ENCODE results near the gene TMEM108.

TMEM108 gene

DNA sequence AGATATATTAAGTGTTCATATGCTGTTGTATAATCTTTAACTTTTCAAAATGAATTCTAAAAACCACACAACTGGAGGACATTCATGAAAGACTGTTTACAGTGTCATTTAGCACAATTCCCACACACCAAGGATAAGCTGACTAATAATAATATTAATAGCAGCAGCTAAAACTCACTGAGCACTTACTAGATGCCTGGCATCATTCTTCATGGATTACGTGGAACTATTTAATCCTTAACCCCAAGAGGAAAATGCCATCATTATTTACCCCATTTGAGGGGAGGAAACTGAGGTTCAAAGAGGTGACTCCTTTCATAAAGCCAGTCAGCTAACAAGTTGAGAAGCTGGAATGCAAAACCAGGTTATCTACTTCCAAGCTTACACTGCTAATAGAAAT is 77.0 kb downstream of the TMEM108 start:
- DNase-seq (ENCODE audit: low read depth in 1 of 2, low spot score in 1 of 2) = no peak

DNA sequence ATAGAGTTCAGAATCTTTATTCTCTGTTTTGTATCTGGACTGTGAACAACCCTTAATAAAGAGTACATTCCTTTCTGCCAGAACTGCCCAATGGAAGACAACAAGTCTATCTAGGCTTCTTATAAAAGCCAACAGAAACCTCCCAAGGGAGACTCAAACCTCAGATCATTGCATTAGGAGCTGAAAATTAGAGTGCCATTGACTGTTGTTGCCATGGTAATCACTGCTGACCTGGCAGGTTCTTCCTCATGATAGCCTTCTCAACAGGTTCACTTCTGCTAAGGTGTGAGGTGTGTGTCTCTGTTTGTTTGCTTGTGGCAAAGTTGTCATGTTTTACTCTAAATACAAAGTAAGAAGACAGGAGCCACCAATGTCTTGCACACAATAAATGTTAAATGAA is 79.2 kb downstream of the TMEM108 start:
- no peak for DNase-seq (ENCODE audit: low read depth in 1 of 2, low spot score in 1 of 2)

DNA sequence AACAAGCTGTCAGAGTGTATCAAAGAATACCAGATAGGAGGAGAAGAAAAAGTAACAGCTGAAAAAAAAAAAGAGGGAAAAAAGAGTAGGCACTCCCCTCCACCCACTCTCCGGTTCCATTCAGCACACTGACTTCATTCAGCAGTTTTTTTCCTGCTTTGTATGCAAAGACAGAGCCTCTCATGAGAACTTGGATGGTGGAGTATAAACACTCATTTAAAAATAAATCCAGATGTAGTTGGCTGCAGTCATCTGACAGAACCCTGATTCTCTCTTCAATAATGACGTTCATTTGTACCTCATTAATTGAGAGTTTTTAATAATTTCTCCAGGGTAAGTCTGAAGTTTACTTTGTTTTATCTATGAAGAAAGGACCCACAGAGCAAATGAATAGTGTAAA is 81.0 kb downstream of the TMEM108 start:
- no peak for DNase-seq (ENCODE audit: low read depth in 1 of 2, low spot score in 1 of 2)

DNA sequence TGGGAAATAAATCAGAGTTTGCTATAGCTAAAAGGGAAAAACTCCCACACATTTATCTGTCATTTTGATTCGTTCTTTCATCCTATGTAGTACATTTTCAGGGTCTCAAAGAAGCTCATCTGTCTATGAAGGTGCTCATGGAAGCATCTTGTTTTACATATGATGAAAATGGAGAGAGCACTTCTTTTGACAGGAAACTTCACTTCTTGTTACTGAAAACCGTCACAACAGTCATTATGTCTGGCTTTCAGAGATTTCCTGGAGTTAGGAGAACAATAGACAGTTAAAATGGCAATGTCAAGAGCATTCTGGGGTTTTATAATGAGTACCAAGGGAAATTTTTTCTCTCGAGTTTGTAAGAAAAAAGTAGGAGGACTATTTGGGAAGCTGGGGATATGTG is 83.3 kb downstream of the TMEM108 start:
- DNase-seq (ENCODE audit: low read depth in 1 of 2, low spot score in 1 of 2) = no peak

DNA sequence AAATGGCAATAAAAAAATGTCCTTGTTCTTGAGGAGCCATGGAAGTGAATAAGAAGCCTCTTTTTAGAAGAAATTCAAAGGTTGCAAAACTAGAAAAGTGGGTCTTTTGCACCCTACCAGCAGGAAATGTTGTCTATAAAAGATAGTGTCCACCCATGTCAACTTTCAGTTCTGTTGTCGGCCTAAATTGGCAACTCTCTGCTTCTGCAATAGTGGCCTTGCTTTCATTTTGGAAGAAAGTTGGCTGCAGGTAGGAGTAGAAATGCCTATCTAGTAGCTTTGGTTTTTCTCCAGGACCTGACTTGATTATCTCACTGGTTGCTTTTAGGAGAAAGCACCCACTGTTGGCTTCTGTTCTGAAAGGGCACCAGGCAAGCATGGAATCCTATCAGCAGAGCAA is 85.4 kb downstream of the TMEM108 start:
- DNase-seq (ENCODE audit: low read depth in 1 of 2, low spot score in 1 of 2) = no peak

DNA sequence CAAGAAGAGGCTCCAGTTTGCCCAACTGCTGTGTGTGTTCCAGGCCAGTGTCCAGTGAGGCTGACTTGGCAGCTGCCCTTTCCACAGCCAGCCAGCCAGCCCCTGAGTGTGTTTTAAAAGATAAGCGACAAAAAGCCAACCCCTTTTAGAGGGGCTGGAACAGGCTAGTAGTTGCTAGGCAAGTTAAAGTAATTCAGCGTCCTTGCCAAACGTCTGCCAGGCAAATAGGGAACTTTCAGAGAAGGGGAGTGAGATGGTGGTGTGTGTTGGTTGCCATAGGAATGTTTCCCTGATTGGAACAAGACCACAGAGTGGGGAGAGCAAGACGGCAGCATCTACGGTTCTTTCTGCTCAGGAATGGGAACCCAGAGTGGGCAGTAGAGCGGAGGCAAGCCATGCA is 86.3 kb downstream of the TMEM108 start:
- DNase-seq (ENCODE audit: low read depth in 1 of 2, low spot score in 1 of 2) = no peak

DNA sequence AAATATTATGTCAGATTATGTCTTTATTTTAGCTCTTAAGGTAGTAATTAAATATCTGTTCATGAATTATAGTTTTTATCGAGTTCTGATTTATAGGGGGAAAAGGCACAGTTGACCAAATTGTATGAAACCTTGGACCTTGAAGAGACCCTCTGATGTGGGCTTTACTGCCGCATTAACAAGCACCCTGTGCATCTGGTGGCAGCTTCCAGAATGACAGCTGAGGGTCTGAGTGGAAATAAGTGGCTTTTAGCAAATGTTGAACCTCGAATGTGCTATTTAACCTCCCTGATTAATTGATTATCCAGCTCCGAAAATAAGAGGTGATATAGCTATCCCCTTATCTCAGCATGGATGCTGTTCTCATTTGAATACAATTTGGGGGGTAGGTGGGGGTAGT is 87.0 kb downstream of the TMEM108 start:
- no peak for DNase-seq (ENCODE audit: low read depth in 1 of 2, low spot score in 1 of 2)

DNA sequence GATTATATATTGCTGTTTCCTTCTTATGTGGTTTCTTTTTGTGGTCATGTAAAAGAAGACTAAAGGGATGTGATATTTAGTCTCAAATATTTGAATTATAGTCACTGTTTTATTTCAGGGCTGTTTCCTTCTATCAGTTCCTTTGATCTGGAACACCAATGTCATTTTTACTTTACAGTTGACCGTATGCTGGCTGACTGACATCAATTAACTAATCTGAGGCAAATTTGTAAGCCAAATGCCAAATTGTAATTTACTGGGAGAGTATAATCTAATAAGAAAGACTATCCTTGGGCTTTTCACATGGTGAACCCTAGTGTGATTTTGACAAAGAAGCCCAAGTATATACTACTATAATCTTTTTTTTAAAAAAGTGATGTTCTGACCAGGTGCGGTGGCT is 87.6 kb downstream of the TMEM108 start:
- no peak for DNase-seq (ENCODE audit: low read depth in 1 of 2, low spot score in 1 of 2)

DNA sequence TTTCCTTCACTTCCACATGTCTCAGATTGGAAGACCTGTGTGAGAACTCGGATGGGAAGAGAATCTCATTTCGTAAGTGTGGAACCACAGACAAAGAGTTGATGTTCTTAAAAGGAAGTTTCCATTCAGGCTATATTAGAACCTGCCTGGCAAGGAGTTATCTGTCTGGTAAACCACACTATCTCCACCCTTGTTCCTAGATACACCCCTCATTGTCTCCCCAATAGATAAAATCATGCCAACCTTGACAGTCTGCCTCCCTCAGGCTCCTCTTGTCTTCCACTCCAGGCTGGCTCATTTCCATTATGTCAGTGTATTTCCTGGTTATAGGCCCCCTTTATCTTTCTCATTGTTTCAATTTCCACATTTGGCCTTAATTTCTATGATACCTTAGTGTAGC is 89.2 kb downstream of the TMEM108 start:
- DNase-seq (ENCODE audit: low read depth in 1 of 2, low spot score in 1 of 2) = no peak

DNA sequence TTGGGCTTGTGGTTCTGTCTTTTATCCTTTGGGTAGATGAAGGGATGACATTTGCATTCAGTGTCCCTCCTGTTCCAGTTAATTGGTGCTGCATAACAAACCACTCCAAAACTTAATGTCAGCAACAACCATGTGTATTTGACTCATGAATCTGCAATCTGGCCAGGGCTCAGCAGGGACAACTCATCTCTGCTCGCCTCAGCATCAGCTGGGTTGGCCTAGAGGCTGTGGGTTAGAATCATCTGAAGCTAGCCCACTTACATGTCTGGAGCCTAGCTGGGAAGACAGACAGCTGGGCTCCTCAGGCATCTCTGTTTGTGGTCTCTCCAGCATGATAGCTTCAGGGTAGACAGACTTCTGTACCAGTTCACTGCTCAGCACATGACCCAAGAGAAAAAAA is 92.0 kb downstream of the TMEM108 start:
- DNase-seq (ENCODE audit: low read depth in 1 of 2, low spot score in 1 of 2) = no peak

DNA sequence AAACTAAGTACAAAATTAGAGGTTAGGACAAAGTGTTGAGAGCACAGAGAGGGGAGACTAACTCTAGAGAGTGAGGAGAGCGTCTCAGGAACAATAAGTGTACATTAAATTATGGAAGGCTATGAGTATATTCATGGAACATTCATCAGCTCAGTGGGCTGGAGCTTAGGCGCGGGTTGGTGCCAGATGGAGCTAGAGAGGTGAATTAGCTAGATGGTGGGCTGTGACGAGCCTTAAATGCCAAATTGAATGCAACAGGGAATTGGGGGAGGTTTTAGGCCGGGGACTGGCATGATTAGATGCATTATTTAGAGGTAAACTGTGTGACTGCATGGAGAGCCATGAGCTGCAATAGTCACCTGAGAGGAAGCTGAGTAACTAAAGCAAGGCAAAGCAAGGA is 97.1 kb downstream of the TMEM108 start:
- no peak for DNase-seq (ENCODE audit: low read depth in 1 of 2, low spot score in 1 of 2)

DNA sequence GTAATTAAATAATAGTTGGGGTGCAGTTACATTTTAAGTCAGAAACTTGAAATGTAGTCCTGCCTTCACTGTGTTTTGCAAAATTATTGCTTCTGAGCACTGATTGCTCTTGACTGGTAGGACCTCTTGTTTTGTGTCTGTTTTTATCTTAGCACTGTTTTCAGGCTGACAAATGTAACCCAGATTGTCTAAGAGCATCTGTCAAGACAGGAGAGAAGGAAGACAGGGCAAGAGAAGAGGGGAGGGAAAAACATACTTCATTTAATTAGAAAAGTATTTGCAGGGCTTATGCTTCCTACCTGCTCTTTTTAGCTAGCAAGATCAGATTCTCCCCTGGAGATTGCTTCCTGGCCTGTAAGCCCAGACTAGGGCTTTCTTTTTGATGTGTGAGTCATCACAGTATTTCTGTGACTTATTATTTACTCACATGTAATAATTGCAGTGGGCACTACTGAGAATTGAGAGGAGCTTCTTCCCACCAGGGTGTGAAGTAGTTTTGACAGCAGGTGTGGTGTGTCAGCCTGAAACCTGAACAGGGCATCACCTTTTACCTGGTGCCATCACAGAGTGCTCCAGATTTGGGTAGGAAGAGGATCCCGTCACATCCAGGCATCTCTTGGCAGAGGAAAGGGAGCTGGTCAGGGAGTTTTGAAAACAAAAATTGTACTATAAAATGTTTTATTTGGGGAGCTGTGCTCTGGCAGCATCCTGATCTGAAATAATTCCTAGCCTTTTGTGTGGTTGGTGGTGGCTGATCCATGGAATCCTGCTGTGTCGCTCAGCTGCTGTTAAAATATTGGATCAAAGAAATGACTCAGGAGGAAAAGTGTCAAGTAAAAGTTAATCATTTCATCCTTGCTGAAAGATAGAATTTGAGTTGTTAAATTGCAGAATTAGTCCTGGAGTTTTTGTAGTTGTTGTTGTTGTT is 98.2 kb downstream of the TMEM108 start:
- no peak for DNase-seq (ENCODE audit: low read depth in 1 of 2, low spot score in 1 of 2)

DNA sequence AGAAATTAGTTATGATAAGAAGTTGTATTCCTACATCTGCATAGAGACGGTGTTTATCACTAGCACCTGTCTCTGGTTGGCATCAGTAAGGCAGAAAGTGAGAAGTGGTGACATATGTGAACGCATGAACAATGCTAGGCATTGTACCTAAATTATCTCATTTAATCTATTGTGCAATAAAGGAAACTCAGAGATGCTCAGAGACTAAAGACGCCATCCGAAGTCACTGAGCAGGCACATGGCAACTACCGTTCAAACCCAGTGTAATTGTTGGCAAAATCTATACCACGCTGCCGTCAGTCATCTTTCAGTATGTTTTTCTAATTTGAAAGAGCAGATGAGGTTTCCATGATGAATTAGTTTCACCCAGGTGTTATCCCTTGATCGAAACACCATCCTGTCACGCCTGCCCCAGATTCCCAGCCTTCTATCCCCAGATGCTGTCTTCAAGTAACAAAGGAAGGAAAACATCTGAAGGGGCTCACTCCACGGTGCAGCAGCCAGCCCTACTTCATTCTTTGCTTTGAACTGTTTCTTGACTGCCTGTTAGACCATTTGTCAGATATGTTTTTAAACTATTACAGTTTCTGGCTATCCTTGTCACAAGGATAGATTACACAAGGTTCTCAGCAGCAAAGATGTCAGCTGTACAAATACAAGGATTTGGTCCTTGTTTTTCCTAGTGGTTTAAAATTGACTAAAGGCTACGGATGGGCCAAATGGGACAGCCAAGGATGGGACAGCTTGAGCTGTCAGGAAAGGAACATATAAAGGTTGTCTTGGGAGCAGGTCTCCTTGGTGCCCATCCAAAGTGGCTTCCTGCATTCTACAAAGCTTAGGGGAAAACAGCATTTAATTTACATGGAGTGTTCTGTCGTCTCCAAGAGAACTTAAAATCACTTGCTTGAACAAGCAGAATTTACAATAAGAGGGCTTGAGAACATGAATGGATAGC is 99.1 kb downstream of the TMEM108 start:
- no peak for DNase-seq (ENCODE audit: low read depth in 1 of 2, low spot score in 1 of 2)

DNA sequence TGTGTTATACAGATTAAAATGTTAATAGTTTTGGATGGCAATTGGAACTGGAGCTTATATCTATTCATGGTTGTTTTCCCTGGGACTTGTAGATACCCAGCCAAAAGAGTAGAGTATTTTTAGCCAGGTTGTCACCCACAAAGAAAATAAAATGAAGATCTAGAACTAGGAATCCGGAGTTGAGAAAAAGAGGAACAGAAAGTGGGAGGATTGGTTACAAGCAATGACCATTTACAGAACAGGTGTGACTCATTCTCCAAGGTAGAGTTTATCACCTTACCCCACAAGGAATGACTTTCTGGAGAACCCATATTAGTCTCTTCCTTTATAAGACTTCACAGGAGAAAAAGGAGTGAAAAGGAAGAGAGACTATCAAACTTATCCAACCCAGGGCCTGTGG is 99.8 kb downstream of the TMEM108 start:
- no peak for DNase-seq (ENCODE audit: low read depth in 1 of 2, low spot score in 1 of 2)

DNA sequence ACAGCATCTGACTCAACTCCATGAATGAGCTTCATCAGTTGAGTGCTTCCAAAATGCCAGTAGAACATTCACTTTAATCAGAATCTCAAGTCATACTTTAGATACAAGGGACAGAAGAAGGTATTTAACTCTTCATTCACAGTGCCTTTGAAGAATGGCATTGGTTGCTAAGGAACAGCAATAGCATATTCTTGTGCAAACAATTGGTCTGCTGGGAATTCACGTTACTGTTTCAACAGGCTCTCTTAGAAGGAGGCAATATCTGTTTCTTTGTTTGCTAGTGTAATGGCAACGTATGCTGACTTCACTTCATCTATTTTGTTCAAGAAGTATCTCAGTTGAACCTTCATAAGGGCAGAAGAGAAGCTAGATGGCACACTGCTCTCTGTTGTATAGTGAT is 113.9 kb downstream of the TMEM108 start:
- no peak for DNase-seq (ENCODE audit: low read depth in 1 of 2, low spot score in 1 of 2)

DNA sequence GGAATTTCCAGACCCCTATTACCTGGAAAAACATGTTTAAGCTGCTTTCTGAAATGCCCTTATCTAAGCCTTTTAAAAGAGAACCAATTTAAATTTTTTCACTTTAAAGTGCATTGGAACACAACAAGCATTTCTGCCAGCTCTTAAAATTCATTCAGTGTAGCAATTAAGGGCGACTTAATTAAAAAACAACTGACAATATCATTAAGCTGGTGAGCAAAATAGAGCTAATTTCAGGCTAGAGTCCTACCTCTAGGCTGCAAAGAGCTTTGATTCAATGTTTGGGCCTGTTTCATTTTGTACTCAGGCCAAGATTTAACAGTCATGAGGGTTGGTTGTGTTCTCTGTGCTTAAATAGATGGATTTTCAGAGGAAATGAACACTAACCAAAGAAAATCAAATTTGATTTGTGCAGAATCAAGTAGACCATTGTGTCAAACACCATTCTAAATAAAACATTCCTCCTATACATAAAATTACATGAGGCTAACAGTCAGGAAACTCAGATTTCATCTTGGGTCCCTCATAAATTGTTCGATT is 114.6 kb downstream of the TMEM108 start:
- DNase-seq (ENCODE audit: low read depth in 1 of 2, low spot score in 1 of 2) = no peak

DNA sequence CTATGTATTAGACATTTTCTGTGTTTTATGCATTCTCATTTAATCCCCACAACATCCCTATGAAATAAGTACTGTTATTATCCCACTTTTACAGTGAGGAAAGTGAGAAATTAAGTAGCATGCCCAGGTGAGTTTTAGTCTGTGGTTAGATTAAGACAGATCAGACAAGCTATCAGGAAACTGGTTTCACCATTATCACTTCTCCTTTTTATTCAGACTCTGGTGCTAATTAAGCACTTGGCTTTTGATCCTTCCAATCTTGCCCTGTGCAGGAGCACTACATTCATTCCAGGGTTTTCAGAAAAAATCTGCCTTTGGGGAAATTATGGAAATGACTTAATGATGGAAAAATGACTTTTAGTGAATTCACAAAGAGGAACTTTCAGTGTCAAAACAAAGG is 115.2 kb downstream of the TMEM108 start:
- DNase-seq (ENCODE audit: low read depth in 1 of 2, low spot score in 1 of 2) = no peak

DNA sequence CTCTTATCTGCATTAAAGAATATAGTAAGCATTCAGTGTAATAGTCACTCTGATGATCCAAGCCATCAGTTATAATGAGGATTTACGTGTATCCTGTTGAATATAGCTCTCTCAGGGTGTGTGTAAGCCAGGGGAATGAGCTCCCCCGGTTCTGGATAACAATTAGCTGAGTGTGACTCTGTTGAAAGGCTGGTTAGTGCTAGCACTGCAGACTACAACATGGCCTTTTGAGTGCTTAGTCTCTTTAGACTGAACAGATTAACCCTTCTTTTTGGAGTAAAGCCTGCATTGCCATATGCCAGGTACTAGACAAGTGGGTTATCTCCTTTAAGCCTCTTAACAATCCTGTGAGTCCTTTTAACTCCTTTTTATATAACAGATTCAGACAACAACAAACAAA is 119.5 kb downstream of the TMEM108 start:
- DNase-seq (ENCODE audit: low read depth in 1 of 2, low spot score in 1 of 2) = no peak

DNA sequence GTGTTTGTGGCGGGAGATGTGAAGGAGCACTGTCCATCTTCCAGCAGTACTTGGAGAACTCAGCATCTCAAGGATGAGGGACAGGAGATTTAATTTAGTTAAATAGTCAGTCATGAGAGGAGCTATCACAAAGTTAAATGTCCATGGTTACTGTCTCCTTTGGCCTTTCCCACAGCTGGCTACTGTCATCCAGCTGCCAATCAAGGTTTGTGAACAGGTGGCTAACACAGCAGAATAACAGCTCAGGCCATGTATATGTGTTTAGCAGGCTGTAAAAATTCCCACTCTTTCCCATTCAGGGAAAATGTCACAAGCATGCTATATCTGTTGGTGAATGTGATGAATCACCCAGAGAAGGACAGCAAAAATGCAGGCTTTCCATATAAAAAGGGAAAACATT is 120.5 kb downstream of the TMEM108 start:
- no peak for DNase-seq (ENCODE audit: low read depth in 1 of 2, low spot score in 1 of 2)

DNA sequence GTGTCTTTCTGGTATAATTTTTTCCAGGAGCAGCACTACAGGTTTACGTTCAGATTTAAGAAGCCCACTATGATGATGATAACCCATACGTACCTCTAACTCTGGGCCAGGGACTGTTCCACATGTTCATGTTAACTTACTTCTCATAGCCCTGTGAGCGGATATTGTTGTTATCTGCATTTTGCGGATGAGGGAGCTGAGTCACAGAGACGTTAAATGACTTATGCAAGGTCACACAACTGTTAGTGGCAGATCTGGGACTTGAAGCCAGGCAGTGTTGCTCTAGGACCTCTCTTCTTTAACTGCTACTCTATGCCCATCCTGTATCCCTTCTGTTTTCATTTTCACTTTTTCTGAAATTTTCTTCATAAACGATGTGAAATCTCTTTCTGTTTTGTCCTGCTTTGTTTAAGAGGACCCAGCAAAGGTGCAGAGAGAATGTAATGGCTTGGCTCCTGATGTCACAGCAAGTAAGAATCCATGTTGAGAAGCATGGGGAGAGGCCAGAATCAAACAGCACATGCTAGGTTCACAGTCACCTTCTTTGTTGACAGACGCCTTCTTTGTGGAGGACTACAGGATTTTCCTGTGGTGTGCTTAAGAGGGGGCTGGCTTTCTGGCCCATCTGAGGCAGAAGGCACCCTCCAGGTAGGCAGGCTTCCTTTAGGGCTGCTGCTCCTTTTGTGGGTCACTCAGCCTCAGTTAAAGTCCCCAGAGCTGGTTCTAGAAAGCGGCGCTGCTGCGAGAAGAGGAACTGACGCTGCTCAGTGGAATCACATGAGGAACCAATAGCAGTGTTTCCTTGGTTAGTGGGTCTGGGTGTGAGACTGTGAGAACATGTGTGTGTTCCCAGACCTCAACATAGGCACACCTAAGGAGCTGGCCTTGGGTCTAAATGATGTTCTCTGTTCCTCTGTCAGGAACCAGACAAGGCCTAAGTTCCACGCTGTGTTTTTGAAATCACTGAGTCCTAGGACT is 121.6 kb downstream of the TMEM108 start:
- no peak for DNase-seq (ENCODE audit: low read depth in 1 of 2, low spot score in 1 of 2)

DNA sequence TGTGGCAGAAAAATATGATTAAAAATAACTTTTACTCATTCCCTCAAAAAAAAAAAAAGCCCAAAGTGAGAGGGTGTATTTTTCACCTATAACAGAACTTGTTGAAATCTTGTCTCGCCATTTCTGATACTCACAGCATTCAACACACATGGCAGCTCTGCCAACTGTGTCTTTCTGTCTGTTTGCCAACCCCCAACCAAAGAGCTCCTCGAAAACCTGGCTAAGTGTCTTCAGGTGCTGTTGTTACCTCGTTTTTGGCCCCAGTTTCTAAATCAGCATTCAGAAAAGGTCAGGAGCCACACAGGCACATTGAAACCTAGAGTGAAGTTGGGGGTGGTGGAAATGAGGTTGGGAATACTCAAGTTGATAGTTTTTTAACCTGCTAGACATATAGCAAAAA is 123.5 kb downstream of the TMEM108 start:
- DNase-seq (ENCODE audit: low read depth in 1 of 2, low spot score in 1 of 2) = no peak
